Panc1 (cell line): ENCODE results near the gene DUSP16. TPM values are rescaled to one million over a fixed set of nuclear protein-coding genes. Genes with fewer than 3 reads are reported as not detected.

Experiments
- ATAC-seq: fragments of 200-7000 bp; cut with Tn5 transposase; 2 replicates; pipeline ENCODE4 v1.9.1; 2020; ENCODE audit warnings: mild to moderate bottlenecking, moderate library complexity
- BruUV-seq: library from RNA; stranded (reverse); fragments of 400-500 nt; replicated peaks from 2 replicates; lab custom pipeline; 2021; lab: Mats Ljungman, UMichigan
- CTCF ChIA-PET: fragments of 300-600 bp; sonication (Branson Sonifier 250); formaldehyde crosslinking; loops from one replicate; lab custom pipeline; 2022; ENCODE audit warnings: antibody characterized with exemption; lab: Charles Lee
- POLR2A ChIA-PET: fragments of 300-600 bp; sonication (Branson Sonifier 250); formaldehyde crosslinking; loops from one replicate; lab custom pipeline; 2022; ENCODE audit warnings: antibody characterized with exemption; lab: Charles Lee
- DNase-seq: peaks from one replicate; pipeline ENCODE4 v3.0.0-alpha.2; 2010; ENCODE audit warnings: low read depth, low spot score
- H3K27ac ChIP-seq: 2 replicates; pipeline ENCODE4 v1.5.1; 2011; ENCODE audit warnings: mild to moderate bottlenecking, low read length, inconsistent platforms
- H3K27me3 ChIP-seq: fragments of 200-500 bp; sonication (Bioruptor generic); 2 replicates; pipeline ENCODE4 v1.6.0; 2014; ENCODE audit warnings: low read length, inconsistent platforms; ENCODE audit not compliant: control insufficient read depth, insufficient read depth
- H3K36me3 ChIP-seq: fragments of 200-500 bp; sonication (Bioruptor generic); 2 replicates; pipeline ENCODE4 v1.5.1; 2014; ENCODE audit warnings: inconsistent platforms, mild to moderate bottlenecking, low read length, moderate library complexity; ENCODE audit not compliant: control insufficient read depth, insufficient read depth
- H3K4me1 ChIP-seq: 2 replicates; pipeline ENCODE4 v1.5.1; 2011; ENCODE audit warnings: inconsistent platforms, mild to moderate bottlenecking, low read length, moderate library complexity; ENCODE audit not compliant: control insufficient read depth, insufficient read depth
- H3K4me3 ChIP-seq, 2 experiments: 2 replicates each; pipeline ENCODE4 v1.5.1; 2011 to 2012; ENCODE audit warnings: low read depth in 2 of 2, low read length in 2 of 2, mild to moderate bottlenecking in 2 of 2, inconsistent platforms in 1 of 2, moderate library complexity in 1 of 2
- H3K9me3 ChIP-seq: fragments of 200-500 bp; sonication (Bioruptor generic); 2 replicates; pipeline ENCODE4 v1.5.1; 2014; ENCODE audit warnings: low read depth, mild to moderate bottlenecking, inconsistent platforms, low read length, moderate library complexity; ENCODE audit not compliant: control insufficient read depth, insufficient read depth
- CTCF ChIP-seq: fragments of 450-650 bp; IDR thresholded peaks from 2 replicates; pipeline ENCODE4 v1.5.1; 2017; ENCODE audit warnings: mild to moderate bottlenecking
- POLR2AphosphoS5 ChIP-seq: IDR thresholded peaks from 2 replicates; pipeline ENCODE4 v1.6.1; 2012; ENCODE audit warnings: mild to moderate bottlenecking, low read depth, low read length, moderate library complexity
- REST ChIP-seq, 2 experiments: IDR thresholded peaks; 2 replicates each; pipeline ENCODE4 v1.6.1; 2011 to 2012; ENCODE audit warnings: low read depth in 2 of 2, control low read depth in 1 of 2, low read length in 1 of 2, mild to moderate bottlenecking in 1 of 2, moderate library complexity in 1 of 2; ENCODE audit not compliant: insufficient read depth in 1 of 2
- SIN3A ChIP-seq: IDR thresholded peaks from 2 replicates; pipeline ENCODE4 v1.6.1; 2012; ENCODE audit warnings: low read depth, mild to moderate bottlenecking, low read length, moderate library complexity, borderline replicate concordance; ENCODE audit not compliant: insufficient read depth
- TCF7L2 ChIP-seq: IDR thresholded peaks from 2 replicates; pipeline ENCODE4 v1.6.1; 2011; ENCODE audit warnings: mild to moderate bottlenecking, low read depth, low read length, inconsistent platforms
- in situ Hi-C: cut with HindIII; loops from 2 replicates; pipeline ENCODE4 v1.10.0; 2016; ENCODE audit warnings: low sequenced_read_pairs, low pct_unique_long_range_greater_than_20kb
- intact Hi-C: fragments of 100-400 bp; cut with micrococcal nuclease; formaldehyde crosslinking; loops from one replicate; pipeline ENCODE4 v1.10.0; 2022; ENCODE audit not compliant: unreplicated experiment
- total RNA-seq: library from RNA; stranded (reverse); gene quantifications from one replicate; pipeline ENCODE4 v1.2.1, GENCODE V29; 2021; ENCODE audit not compliant: unreplicated experiment

Gene DUSP16
- total RNA-seq, 1 experiment from 2014 or later: 12.9 TPM

DNA sequence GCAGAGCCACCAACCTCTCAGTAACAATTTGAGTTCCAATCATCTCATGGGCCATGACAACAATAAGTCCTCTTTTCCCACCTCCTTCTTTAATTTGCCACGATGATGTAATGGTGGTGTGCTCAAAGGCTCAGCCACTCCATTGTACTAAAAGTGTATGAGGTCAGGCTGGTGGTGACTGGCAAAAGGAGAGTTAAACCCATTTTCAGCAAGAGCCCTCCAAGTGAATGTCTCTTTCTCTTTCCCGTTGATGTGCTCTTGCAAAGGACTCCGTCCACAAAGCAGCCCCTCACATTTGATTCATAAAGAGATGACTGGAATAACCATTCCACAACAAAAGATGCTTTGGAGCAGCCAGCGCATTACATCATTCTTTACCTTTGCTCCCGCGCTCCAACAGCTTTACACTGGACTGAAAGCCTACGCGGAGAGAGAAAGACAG is 41.6 kb downstream of the DUSP16 start:
- Histone ChIP-seq H3K9me3 (no peaks in the 10 kb centered on the region), H3K27ac (no peak overlapping the region), H3K4me1 (no peaks in the 10 kb centered on the region), H3K36me3 (no peaks in the 10 kb centered on the region), H3K4me3 (no peak overlapping the region), H3K27me3 (no peaks in the 10 kb centered on the region)
- ChIA-PET CTCF (no interaction called here), POLR2A (no interaction called here)
- ATAC-seq (no peak), DNase-seq (no peak)
- BruUV-seq: no TSS peak
- no peak for TF ChIP-seq POLR2AphosphoS5
- TF ChIP-seq CTCF: no peak
- no peak for TF ChIP-seq TCF7L2
- no peak for TF ChIP-seq SIN3A
- no peak for TF ChIP-seq REST (IDR thresholded peaks at IDR 0.05; ENCODE audit: insufficient read depth in 1 of 2, low read depth in 2 of 2, low read length in 1 of 2)
- intact Hi-C loops (no loop called here), in situ Hi-C loops (no loop called here)

DNA sequence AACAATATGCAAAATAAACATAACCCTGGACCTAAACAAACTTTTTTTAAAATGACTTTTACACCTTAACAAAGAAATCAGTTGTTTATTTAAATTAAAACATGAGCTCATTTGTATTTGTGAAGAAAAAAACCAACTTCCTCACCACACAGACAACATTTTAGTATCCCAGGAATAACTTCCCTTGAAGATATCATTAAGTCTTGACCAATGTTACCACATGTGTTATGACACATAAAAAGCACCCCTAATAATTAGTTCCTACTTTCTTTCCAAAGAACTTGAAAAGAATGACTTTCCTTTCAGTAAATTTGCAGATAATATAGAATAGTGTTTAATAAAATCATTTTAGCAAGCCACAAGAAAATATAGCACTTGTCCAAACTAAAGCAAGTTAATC is 42.4 kb downstream of the DUSP16 start:
- no peaks in the 10 kb centered on the region for H3K9me3 ChIP-seq
- no TSS peak for BruUV-seq
- H3K4me1 ChIP-seq: no peaks in the 10 kb centered on the region
- no peaks in the 10 kb centered on the region for H3K27me3 ChIP-seq
- CTCF ChIA-PET: no interaction called here
- intact Hi-C loops (no loop called here), in situ Hi-C loops (no loop called here)
- TF ChIP-seq SIN3A (no peak), REST (IDR thresholded peaks at IDR 0.05; ENCODE audit: insufficient read depth in 1 of 2, low read depth in 2 of 2, low read length in 1 of 2) (no peak), CTCF (no peak), POLR2AphosphoS5 (no peak), TCF7L2 (no peak)
- no peak overlapping the region for H3K27ac ChIP-seq
- no peak overlapping the region for H3K4me3 ChIP-seq
- DNase-seq (no peak), ATAC-seq (no peak)
- POLR2A ChIA-PET: no interaction called here
- no peaks in the 10 kb centered on the region for H3K36me3 ChIP-seq
